ENCODE results near the gene S100A13.

Gene S100A13

GRCh38 chr1:153611356-153611755, 15.9 kb downstream of the S100A13 start:
- Histone ChIP-seq H3K27ac (no peak overlapping the region), H3K27me3 (ENCODE audit: insufficient read depth, low read depth, severe bottlenecking) (no peaks in the 10 kb centered on the region), H3K9me3 (ENCODE audit: severe bottlenecking) (no peaks in the 10 kb centered on the region), H3K36me3 (no peaks in the 10 kb centered on the region), H3K4me3 (ENCODE audit: low read depth, low read length) (no peak overlapping the region)
- no peak for DNase-seq
- no peak for TF ChIP-seq CTCF (IDR thresholded peaks at IDR 0.05; ENCODE audit: low read depth, low read length)

- Histone ChIP-seq H3K36me3 (no peaks in the 10 kb centered on the region), H3K4me3 (ENCODE audit: low read depth, low read length) (no peak overlapping the region), H3K27me3 (ENCODE audit: insufficient read depth, low read depth, severe bottlenecking) (no peaks in the 10 kb centered on the region), H3K27ac (no peak overlapping the region), H3K9me3 (ENCODE audit: severe bottlenecking) (no peaks in the 10 kb centered on the region)
- DNase-seq: no peak
- no peak for TF ChIP-seq CTCF (IDR thresholded peaks at IDR 0.05; ENCODE audit: low read depth, low read length)
Observed at GRCh38 chr1:153610811-153611301, 16.4 kb downstream of the S100A13 start.

- no peak overlapping the region for H3K4me3 ChIP-seq (ENCODE audit: low read depth, low read length)
- H3K27ac ChIP-seq: no peak overlapping the region
- H3K27me3 ChIP-seq (ENCODE audit: insufficient read depth, low read depth, severe bottlenecking): no peaks in the 10 kb centered on the region
- no peak for DNase-seq
- TF ChIP-seq CTCF (IDR thresholded peaks at IDR 0.05; ENCODE audit: low read depth, low read length): no peak
- no peaks in the 10 kb centered on the region for H3K36me3 ChIP-seq
- no peaks in the 10 kb centered on the region for H3K9me3 ChIP-seq (ENCODE audit: severe bottlenecking)
Observed at GRCh38 chr1:153610334-153610733, 17.0 kb downstream of the S100A13 start.

- H3K27ac ChIP-seq: no peak overlapping the region
- DNase-seq: no peak
- H3K4me3 ChIP-seq (ENCODE audit: low read depth, low read length): no peak overlapping the region
Observed at GRCh38 chr1:153609585-153609907, 17.8 kb downstream of the S100A13 start.

GRCh38 chr1:153608742-153609584, 18.3 kb downstream of the S100A13 start:
- H3K36me3 ChIP-seq: no peaks in the 10 kb centered on the region
- TF ChIP-seq CTCF (IDR thresholded peaks at IDR 0.05; ENCODE audit: low read depth, low read length): no peak
- no peaks in the 10 kb centered on the region for H3K9me3 ChIP-seq (ENCODE audit: severe bottlenecking)
- no peaks in the 10 kb centered on the region for H3K27me3 ChIP-seq (ENCODE audit: insufficient read depth, low read depth, severe bottlenecking)
- peak; percentile 81 for DNase-seq
- no peak overlapping the region for H3K27ac ChIP-seq
- H3K4me3 ChIP-seq (ENCODE audit: low read depth, low read length): no peak overlapping the region

More at GRCh38 chr1:153609585-153609907, 17.8 kb downstream of the S100A13 start:
- H3K27me3 ChIP-seq (ENCODE audit: insufficient read depth, low read depth, severe bottlenecking): no peaks in the 10 kb centered on the region
- H3K9me3 ChIP-seq (ENCODE audit: severe bottlenecking): no peaks in the 10 kb centered on the region
- TF ChIP-seq CTCF (IDR thresholded peaks at IDR 0.05; ENCODE audit: low read depth, low read length): no peak
- H3K36me3 ChIP-seq: no peaks in the 10 kb centered on the region

Measured in WERI-Rb-1 (cell line).